ENCODE measurements around the gene KIRREL3. TPM values are rescaled to one million over a fixed set of nuclear protein-coding genes. Genes with fewer than 3 reads are reported as not detected.
A peak's percentile ranks its signal among the peaks of the same experiment; 100 is the strongest.

KIRREL3 gene
- total RNA-seq, 2 donors from 2014 or later, result 0.28 TPM; not detected in 1

GRCh38 chr11:126450198-126450597 is 550.4 kb downstream of the KIRREL3 start:
- Histone ChIP-seq H3K9me3 (no peaks in the 10 kb centered on the region), H3K4me1 (replicated peaks) (no peaks in the 10 kb centered on the region), H3K36me3 (no peaks in the 10 kb centered on the region), H3K4me3 (no peak overlapping the region), H3K27me3 (replicated peaks; ENCODE audit: insufficient read depth) (no peaks in the 10 kb centered on the region), H3K27ac (no peak overlapping the region)
- 95% methylated on average over 7 of the region's 7 CpGs for WGBS
- no peak for TF ChIP-seq CTCF (IDR thresholded peaks at IDR 0.05)
- TF ChIP-seq POLR2AphosphoS5 (IDR thresholded peaks at IDR 0.05), result no peak
- TF ChIP-seq POLR2A (IDR thresholded peaks at IDR 0.05), result no peak
- intact Hi-C loops (cut with DNase I), result no loop called here
- DNase-seq (ENCODE audit: low spot score), result no peak

GRCh38 chr11:126446581-126446980 is 554.0 kb downstream of the KIRREL3 start:
- 86% methylated on average over 10 of the region's 10 CpGs for WGBS
- intact Hi-C loops (cut with DNase I), result loop anchor here (10.0 kb wide), 1 partner anchor 898 kb away; no protein-coding TSS in a partner anchor
- Histone ChIP-seq H3K27ac (no peak overlapping the region), H3K36me3 (no peaks in the 10 kb centered on the region), H3K4me1 (replicated peaks) (no peaks in the 10 kb centered on the region), H3K9me3 (no peaks in the 10 kb centered on the region), H3K4me3 (no peak overlapping the region), H3K27me3 (replicated peaks; ENCODE audit: insufficient read depth) (no peaks in the 10 kb centered on the region)
- TF ChIP-seq CTCF (IDR thresholded peaks at IDR 0.05), result no peak
- TF ChIP-seq POLR2A (IDR thresholded peaks at IDR 0.05), result no peak
- no peak for TF ChIP-seq POLR2AphosphoS5 (IDR thresholded peaks at IDR 0.05)
- no peak for DNase-seq (ENCODE audit: low spot score)

- intact Hi-C loops (cut with DNase I), result loop anchor here (5.0 to 10.0 kb wide), 3 partner anchors 38 to 901 kb away; no protein-coding TSS in a partner anchor
- H3K4me3 ChIP-seq, result no peak overlapping the region
These were observed 556.5 kb downstream of the KIRREL3 start for GRCh38 chr11:126444072-126444471.

GRCh38 chr11:126443120-126443519 is 557.5 kb downstream of the KIRREL3 start:
- Histone ChIP-seq H3K27me3 (replicated peaks; ENCODE audit: insufficient read depth) (no peaks in the 10 kb centered on the region), H3K9me3 (no peaks in the 10 kb centered on the region), H3K36me3 (no peaks in the 10 kb centered on the region), H3K27ac (no peak overlapping the region), H3K4me1 (replicated peaks) (no peaks in the 10 kb centered on the region), H3K4me3 (no peak overlapping the region)
- TF ChIP-seq POLR2A (IDR thresholded peaks at IDR 0.05) (no peak), POLR2AphosphoS5 (IDR thresholded peaks at IDR 0.05) (no peak), CTCF (IDR thresholded peaks at IDR 0.05) (no peak)
- intact Hi-C loops (cut with DNase I), result loop anchor here (5.0 to 10.0 kb wide), 3 partner anchors 39 to 902 kb away; no protein-coding TSS in a partner anchor
- 44% methylated on average over 13 of the region's 13 CpGs for WGBS
- DNase-seq (ENCODE audit: low spot score), result no peak

More at GRCh38 chr11:126444072-126444471, 556.5 kb downstream of the KIRREL3 start:
- Histone ChIP-seq H3K27ac (no peak overlapping the region), H3K9me3 (no peaks in the 10 kb centered on the region), H3K36me3 (no peaks in the 10 kb centered on the region), H3K4me1 (replicated peaks) (no peaks in the 10 kb centered on the region), H3K27me3 (replicated peaks; ENCODE audit: insufficient read depth) (no peaks in the 10 kb centered on the region)
- DNase-seq (ENCODE audit: low spot score), result no peak
- TF ChIP-seq CTCF (IDR thresholded peaks at IDR 0.05) (no peak), POLR2AphosphoS5 (IDR thresholded peaks at IDR 0.05) (no peak), POLR2A (IDR thresholded peaks at IDR 0.05) (no peak)
- WGBS, result 88% methylated on average over 7 of the region's 7 CpGs

- Histone ChIP-seq H3K27me3 (replicated peaks; ENCODE audit: insufficient read depth) (no peaks in the 10 kb centered on the region), H3K36me3 (no peaks in the 10 kb centered on the region), H3K9me3 (no peaks in the 10 kb centered on the region), H3K4me3 (no peak overlapping the region), H3K4me1 (replicated peaks) (no peaks in the 10 kb centered on the region), H3K27ac (no peak overlapping the region)
- peak; percentile 59 for DNase-seq (ENCODE audit: low spot score)
- intact Hi-C loops (cut with DNase I), result loop anchor here (5.0 to 10.0 kb wide), 3 partner anchors 41 to 904 kb away; no protein-coding TSS in a partner anchor
- peak; percentile 83 to 96 (median 92) for TF ChIP-seq CTCF (IDR thresholded peaks at IDR 0.05)
- TF ChIP-seq POLR2AphosphoS5 (IDR thresholded peaks at IDR 0.05), result peak; percentile 13
- no peak for TF ChIP-seq POLR2A (IDR thresholded peaks at IDR 0.05)
- WGBS, result 22% methylated on average over 21 of the region's 21 CpGs
These were observed 559.6 kb downstream of the KIRREL3 start for GRCh38 chr11:126440792-126441514.

Measured in prostate gland (tissue), 2 donors.